Tibial nerve (tissue), 4 donors: ENCODE results near the gene CDX2. TPM values are rescaled to one million over a fixed set of nuclear protein-coding genes. Genes with fewer than 3 reads are reported as not detected.

Experiments
- DNase-seq, 2 donors: peaks; one replicate each; pipeline ENCODE4 v3.0.0-alpha.2; 2019; ENCODE audit warnings: low spot score in 2 of 2
- H3K27ac ChIP-seq, 4 donors: fragments of 200-600 bp; sonication (generic) in 3 of 4; one replicate each; pipeline ENCODE4 v1.5.1; 2017 to 2019; ENCODE audit warnings: mild to moderate bottlenecking in 1 of 4
- H3K27me3 ChIP-seq, 2 donors: fragments of 200-600 bp; sonication (generic) in 1 of 2; one replicate each; pipeline versions ENCODE4 v1.5.1 to v1.6.0; 2017 to 2019
- H3K36me3 ChIP-seq, 3 donors: fragments of 200-600 bp; sonication (generic); one replicate each; pipeline ENCODE4 v1.5.1; 2018 to 2019
- H3K4me1 ChIP-seq, 4 donors: fragments of 200-600 bp; sonication (generic) in 3 of 4; one replicate each; pipeline ENCODE4 v1.5.1; 2017 to 2019
- H3K4me3 ChIP-seq, 4 donors: fragments of 200-600 bp; sonication (generic) in 3 of 4; one replicate each; pipeline ENCODE4 v1.5.1; 2017 to 2019; ENCODE audit warnings: mild to moderate bottlenecking in 1 of 4, moderate library complexity in 1 of 4
- H3K9me3 ChIP-seq, 4 donors: fragments of 200-600 bp; sonication (generic) in 3 of 4; one replicate each; pipeline ENCODE4 v1.5.1; 2017 to 2019
- EP300 ChIP-seq, 2 donors: sonication (generic); formaldehyde crosslinking; IDR thresholded peaks; one replicate each; pipeline ENCODE4 v1.6.1; 2017; ENCODE audit warnings: antibody characterized with exemption in 2 of 2, mild to moderate bottlenecking in 1 of 2
- POLR2A ChIP-seq, 2 donors: fragments of 450-650 bp; IDR thresholded peaks; one replicate each; pipeline ENCODE4 v1.6.1; 2017; ENCODE audit warnings: antibody characterized with exemption in 2 of 2, mild to moderate bottlenecking in 2 of 2, moderate library complexity in 2 of 2
- WGBS, 2 donors: methylation state at CpG; one replicate each; pipeline ENCODE4 v1.1.5; 2018; 5-methylcytosine and 5-hydroxymethylcytosine counted together
- total RNA-seq, 4 donors: library from RNA; depleted of rRNA; stranded (reverse); fragments of >200 nt; gene quantifications; one replicate each; pipeline ENCODE4 v1.1.0, GENCODE V29; 2016
- TF ChIP-seq, protein P1 (sequence below), 5 experiments: fragments of 200-600 bp in 3 of 5; fragments of 450-650 bp in 2 of 5; sonication (generic) in 3 of 5; IDR thresholded peaks; one replicate each; pipeline ENCODE4 v1.5.1; 2016 to 2019; ENCODE audit warnings: antibody characterized with exemption in 5 of 5, mild to moderate bottlenecking in 3 of 5, moderate library complexity in 2 of 5

CDX2 gene
- total RNA-seq, 4 donors from 2014 or later = not detected

- no peak for TF ChIP-seq POLR2A (IDR thresholded peaks at IDR 0.05)
- TF ChIP-seq, protein P1, sequence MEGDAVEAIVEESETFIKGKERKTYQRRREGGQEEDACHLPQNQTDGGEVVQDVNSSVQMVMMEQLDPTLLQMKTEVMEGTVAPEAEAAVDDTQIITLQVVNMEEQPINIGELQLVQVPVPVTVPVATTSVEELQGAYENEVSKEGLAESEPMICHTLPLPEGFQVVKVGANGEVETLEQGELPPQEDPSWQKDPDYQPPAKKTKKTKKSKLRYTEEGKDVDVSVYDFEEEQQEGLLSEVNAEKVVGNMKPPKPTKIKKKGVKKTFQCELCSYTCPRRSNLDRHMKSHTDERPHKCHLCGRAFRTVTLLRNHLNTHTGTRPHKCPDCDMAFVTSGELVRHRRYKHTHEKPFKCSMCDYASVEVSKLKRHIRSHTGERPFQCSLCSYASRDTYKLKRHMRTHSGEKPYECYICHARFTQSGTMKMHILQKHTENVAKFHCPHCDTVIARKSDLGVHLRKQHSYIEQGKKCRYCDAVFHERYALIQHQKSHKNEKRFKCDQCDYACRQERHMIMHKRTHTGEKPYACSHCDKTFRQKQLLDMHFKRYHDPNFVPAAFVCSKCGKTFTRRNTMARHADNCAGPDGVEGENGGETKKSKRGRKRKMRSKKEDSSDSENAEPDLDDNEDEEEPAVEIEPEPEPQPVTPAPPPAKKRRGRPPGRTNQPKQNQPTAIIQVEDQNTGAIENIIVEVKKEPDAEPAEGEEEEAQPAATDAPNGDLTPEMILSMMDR (IDR thresholded peaks at IDR 0.05) = no peak
- no peak for TF ChIP-seq EP300 (IDR thresholded peaks at IDR 0.05)
- WGBS, 2 donors = 1 to 2% methylated on average over 38 to 47 of the region's 53 CpGs
- H3K36me3 ChIP-seq = no peaks in the 10 kb centered on the region
- H3K9me3 ChIP-seq = peaks cover 0 to 4% (median 0%) of the 10 kb centered on the region in 4 donors
- DNase-seq = no peak
- peaks cover 0 to 34% (median 0%) of the 10 kb centered on the region in 4 donors for H3K4me1 ChIP-seq
- H3K27ac ChIP-seq = no peak overlapping the region
- H3K4me3 ChIP-seq = no peak overlapping the region
- H3K27me3 ChIP-seq = peaks cover 0 to 99% of the 10 kb centered on the region in 2 donors
Measured at GRCh38 chr13:27927444-27928352, 41.4 kb downstream of the CDX2 start.

- Histone ChIP-seq H3K4me1 (peaks cover 0 to 42% (median 2%) of the 10 kb centered on the region in 4 donors), H3K4me3 (no peak overlapping the region), H3K27me3 (peaks cover 0 to 99% of the 10 kb centered on the region in 2 donors), H3K27ac (no peak overlapping the region), H3K9me3 (peaks cover 0 to 4% (median 0%) of the 10 kb centered on the region in 4 donors), H3K36me3 (no peaks in the 10 kb centered on the region)
- TF ChIP-seq, protein P1 (IDR thresholded peaks at IDR 0.05) = no peak
- TF ChIP-seq EP300 (IDR thresholded peaks at IDR 0.05) = no peak
- no peak for TF ChIP-seq POLR2A (IDR thresholded peaks at IDR 0.05)
- WGBS, 2 donors = 2 to 5% methylated on average over 35 of the region's 35 CpGs
- no peak for DNase-seq
Measured at GRCh38 chr13:27926644-27927434, 42.3 kb downstream of the CDX2 start.

DNA sequence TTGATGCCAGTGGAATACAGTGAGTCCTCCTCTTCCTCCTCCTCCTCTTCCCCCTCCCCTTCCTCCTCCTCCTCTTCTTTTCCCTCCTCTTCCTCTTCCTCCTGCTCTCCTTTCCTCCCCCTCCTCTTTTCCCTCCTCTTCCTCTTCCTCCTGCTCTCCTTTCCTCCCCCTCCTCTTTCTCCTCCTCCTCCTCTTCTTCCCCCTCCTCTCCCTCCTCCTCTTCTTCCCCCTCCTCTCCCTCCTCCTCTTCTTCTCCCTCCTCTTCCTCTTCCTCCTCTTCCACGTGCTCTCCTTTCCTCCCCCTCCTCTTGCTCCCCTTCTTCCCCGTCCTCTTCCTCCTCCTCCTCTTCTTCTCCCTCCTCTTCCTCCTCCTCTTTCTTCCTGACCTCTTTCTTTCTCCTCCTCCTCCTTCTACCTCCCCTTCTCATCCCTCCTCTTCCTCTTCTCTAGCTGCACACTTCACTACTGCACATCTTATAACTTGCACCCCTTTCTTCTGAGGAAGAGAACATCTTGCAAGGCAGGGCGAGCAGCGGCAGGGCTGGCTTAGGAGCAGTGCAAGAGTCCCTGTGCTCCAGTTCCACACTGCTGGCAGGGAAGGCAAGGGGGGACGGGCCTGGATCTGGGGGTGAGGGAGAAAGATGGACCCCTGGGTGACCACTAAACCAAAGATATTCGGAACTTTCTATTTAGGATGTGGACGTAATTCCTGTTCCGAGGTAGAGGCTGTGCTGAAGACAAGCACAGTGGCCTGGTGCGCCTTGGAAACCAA, 43.7 kb downstream of the CDX2 start:
- Histone ChIP-seq H3K36me3 (no peaks in the 10 kb centered on the region), H3K27me3 (peaks cover 0 to 100% of the 10 kb centered on the region in 2 donors), H3K27ac (no peak overlapping the region), H3K9me3 (no peaks in the 10 kb centered on the region), H3K4me3 (no peak overlapping the region), H3K4me1 (peaks cover 0 to 57% (median 16%) of the 10 kb centered on the region in 4 donors)
- 18 to 30% methylated on average over 9 of the region's 9 CpGs for WGBS, 2 donors
- DNase-seq = no peak
- TF ChIP-seq, protein P1 (IDR thresholded peaks at IDR 0.05) = no peak
- no peak for TF ChIP-seq POLR2A (IDR thresholded peaks at IDR 0.05)
- TF ChIP-seq EP300 (IDR thresholded peaks at IDR 0.05) = no peak

DNA sequence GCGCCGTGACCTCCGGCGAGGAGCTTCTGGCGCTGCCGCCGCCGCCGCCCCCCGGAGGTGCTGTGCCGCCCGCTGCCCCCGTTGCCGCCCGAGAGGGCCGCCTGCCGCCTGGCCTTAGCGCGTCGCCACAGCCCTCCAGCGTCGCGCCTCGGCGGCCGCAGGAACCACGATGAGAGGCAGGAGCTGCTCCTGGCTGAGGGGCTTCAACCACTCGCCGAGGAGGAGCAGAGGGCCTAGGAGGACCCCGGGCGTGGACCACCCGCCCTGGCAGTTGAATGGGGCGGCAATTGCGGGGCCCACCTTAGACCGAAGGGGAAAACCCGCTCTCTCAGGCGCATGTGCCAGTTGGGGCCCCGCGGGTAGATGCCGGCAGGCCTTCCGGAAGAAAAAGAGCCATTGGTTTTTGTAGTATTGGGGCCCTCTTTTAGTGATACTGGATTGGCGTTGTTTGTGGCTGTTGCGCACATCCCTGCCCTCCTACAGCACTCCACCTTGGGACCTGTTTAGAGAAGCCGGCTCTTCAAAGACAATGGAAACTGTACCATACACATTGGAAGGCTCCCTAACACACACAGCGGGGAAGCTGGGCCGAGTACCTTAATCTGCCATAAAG, 44.5 kb downstream of the CDX2 start:
- TF ChIP-seq POLR2A (IDR thresholded peaks at IDR 0.05) (no peak), EP300 (IDR thresholded peaks at IDR 0.05) (no peak)
- TF ChIP-seq, protein P1 (IDR thresholded peaks at IDR 0.05) = no peak
- no peak for DNase-seq
- H3K27me3 ChIP-seq = peaks cover 0 to 100% of the 10 kb centered on the region in 2 donors
- no peaks in the 10 kb centered on the region for H3K36me3 ChIP-seq
- no peak overlapping the region for H3K27ac ChIP-seq
- peaks cover 0 to 64% (median 22%) of the 10 kb centered on the region in 4 donors for H3K4me1 ChIP-seq
- no peaks in the 10 kb centered on the region for H3K9me3 ChIP-seq
- WGBS, 2 donors = 4 to 13% methylated on average over 7 to 45 of the region's 46 CpGs
- no peak overlapping the region for H3K4me3 ChIP-seq
